ENCODE results near the gene RGS6.

DNA sequence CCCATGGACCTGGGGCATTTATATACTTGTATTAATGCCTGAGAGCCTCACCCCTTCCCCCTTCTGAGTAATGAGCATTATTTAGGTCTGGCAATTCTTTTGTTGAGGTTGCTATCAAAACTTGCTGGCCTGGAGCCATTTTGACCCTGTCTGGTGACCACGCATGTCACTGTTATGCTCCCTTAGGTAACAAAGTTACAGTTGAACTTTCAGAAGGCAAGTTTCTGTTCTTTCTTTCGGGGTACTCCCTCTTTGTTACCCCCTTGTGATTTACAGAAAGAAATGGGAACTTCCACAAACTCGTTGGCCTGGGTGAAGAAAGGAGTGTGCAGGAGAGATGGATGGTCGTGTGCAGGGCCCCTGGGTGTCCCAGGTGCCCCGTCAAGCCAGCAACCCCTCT is 656.3 kb downstream of the RGS6 start:
- TF ChIP-seq EZH2 (IDR thresholded peaks at IDR 0.05; ENCODE audit: low read length, unreplicated experiment), result no peak
- TF ChIP-seq, protein P1, sequence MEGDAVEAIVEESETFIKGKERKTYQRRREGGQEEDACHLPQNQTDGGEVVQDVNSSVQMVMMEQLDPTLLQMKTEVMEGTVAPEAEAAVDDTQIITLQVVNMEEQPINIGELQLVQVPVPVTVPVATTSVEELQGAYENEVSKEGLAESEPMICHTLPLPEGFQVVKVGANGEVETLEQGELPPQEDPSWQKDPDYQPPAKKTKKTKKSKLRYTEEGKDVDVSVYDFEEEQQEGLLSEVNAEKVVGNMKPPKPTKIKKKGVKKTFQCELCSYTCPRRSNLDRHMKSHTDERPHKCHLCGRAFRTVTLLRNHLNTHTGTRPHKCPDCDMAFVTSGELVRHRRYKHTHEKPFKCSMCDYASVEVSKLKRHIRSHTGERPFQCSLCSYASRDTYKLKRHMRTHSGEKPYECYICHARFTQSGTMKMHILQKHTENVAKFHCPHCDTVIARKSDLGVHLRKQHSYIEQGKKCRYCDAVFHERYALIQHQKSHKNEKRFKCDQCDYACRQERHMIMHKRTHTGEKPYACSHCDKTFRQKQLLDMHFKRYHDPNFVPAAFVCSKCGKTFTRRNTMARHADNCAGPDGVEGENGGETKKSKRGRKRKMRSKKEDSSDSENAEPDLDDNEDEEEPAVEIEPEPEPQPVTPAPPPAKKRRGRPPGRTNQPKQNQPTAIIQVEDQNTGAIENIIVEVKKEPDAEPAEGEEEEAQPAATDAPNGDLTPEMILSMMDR (conservative IDR thresholded peaks at IDR 0.05; ENCODE audit: low read depth, low read length), result no peak
